Measurements from ENCODE around the gene ELF1.

Gene ELF1

GRCh38 chr13:41019578-41020347 is 647 bp upstream of the ELF1 start:
- Histone ChIP-seq H2AFZ (ENCODE audit: low read length) (no peak overlapping the region), H3K79me2 (ENCODE audit: low read length) (peaks cover 81% of the 10 kb centered on the region), H3K4me2 (ENCODE audit: low read depth, low read length) (peak overlapping the region; percentile 45; the same call in 1 of the 2 replicates), H3K36me3 (replicated peaks; ENCODE audit: insufficient read depth, low read length) (no peaks in the 10 kb centered on the region), H3K4me1 (ENCODE audit: low read length) (peaks cover 14% of the 10 kb centered on the region; the same call in 1 of the 2 replicates), H3K9ac (ENCODE audit: low read length) (no peak overlapping the region), H3K4me3 (ENCODE audit: low read length) (no peak overlapping the region), H3K9me3 (replicated peaks; ENCODE audit: insufficient read depth, low read length) (no peaks in the 10 kb centered on the region), H3K9me2 (replicated peaks; ENCODE audit: insufficient read depth, low read length) (no peaks in the 10 kb centered on the region), H3K27ac (ENCODE audit: low read length) (peak overlapping the region; percentile 97; the same call in 1 of the 2 replicates), H3F3A (ENCODE audit: insufficient read depth, low read length) (peaks cover 6% of the 10 kb centered on the region; the same call in 1 of the 2 replicates), H4K20me1 (ENCODE audit: insufficient read depth, low read length) (no peaks in the 10 kb centered on the region), H3K27me3 (replicated peaks; ENCODE audit: insufficient read depth, low read length) (no peaks in the 10 kb centered on the region)
- TF ChIP-seq EZH2 (optimal IDR thresholded peaks at IDR 0.05; ENCODE audit: low read depth, low read length) (no peak), CTCF (IDR thresholded peaks at IDR 0.05; ENCODE audit: low read length) (no peak), EZH2phosphoT487 (IDR thresholded peaks at IDR 0.05; ENCODE audit: low read length) (no peak)
- DNase-seq: no peak

GRCh38 chr13:41018602-41018948 is 541 bp downstream of the ELF1 start:
- peak overlapping the region; percentile 83 for H3K9ac ChIP-seq (ENCODE audit: low read length)
- no peak for DNase-seq
- H3K4me1 ChIP-seq (ENCODE audit: low read length): peaks cover 17% of the 10 kb centered on the region; the same call in 1 of the 2 replicates
- H2AFZ ChIP-seq (ENCODE audit: low read length): no peak overlapping the region
- no peaks in the 10 kb centered on the region for H3K27me3 ChIP-seq (replicated peaks; ENCODE audit: insufficient read depth, low read length)
- peak overlapping the region; percentile 71 for H3K4me3 ChIP-seq (ENCODE audit: low read length)
- no peaks in the 10 kb centered on the region for H3K9me2 ChIP-seq (replicated peaks; ENCODE audit: insufficient read depth, low read length)
- no peaks in the 10 kb centered on the region for H3K9me3 ChIP-seq (replicated peaks; ENCODE audit: insufficient read depth, low read length)
- H3F3A ChIP-seq (ENCODE audit: insufficient read depth, low read length): peaks cover 6% of the 10 kb centered on the region; the same call in 1 of the 2 replicates
- peak overlapping the region; percentile 97; the same call in 1 of the 2 replicates for H3K27ac ChIP-seq (ENCODE audit: low read length)
- no peaks in the 10 kb centered on the region for H4K20me1 ChIP-seq (ENCODE audit: insufficient read depth, low read length)
- no peak for TF ChIP-seq CTCF (IDR thresholded peaks at IDR 0.05; ENCODE audit: low read length)
- H3K36me3 ChIP-seq (replicated peaks; ENCODE audit: insufficient read depth, low read length): no peaks in the 10 kb centered on the region
- H3K4me2 ChIP-seq (ENCODE audit: low read depth, low read length): peak overlapping the region; percentile 45; the same call in 1 of the 2 replicates
- peaks cover 88% of the 10 kb centered on the region for H3K79me2 ChIP-seq (ENCODE audit: low read length)

- TF ChIP-seq EZH2 (optimal IDR thresholded peaks at IDR 0.05; ENCODE audit: low read depth, low read length) (no peak), CTCF (IDR thresholded peaks at IDR 0.05; ENCODE audit: low read length) (no peak), EZH2phosphoT487 (IDR thresholded peaks at IDR 0.05; ENCODE audit: low read length) (no peak)
- Histone ChIP-seq H3K4me3 (ENCODE audit: low read length) (peak overlapping the region; percentile 71), H3K79me2 (ENCODE audit: low read length) (peaks cover 88% of the 10 kb centered on the region), H4K20me1 (ENCODE audit: insufficient read depth, low read length) (no peaks in the 10 kb centered on the region), H3K36me3 (replicated peaks; ENCODE audit: insufficient read depth, low read length) (no peaks in the 10 kb centered on the region), H3K4me1 (ENCODE audit: low read length) (peaks cover 17% of the 10 kb centered on the region; the same call in 1 of the 2 replicates), H2AFZ (ENCODE audit: low read length) (no peak overlapping the region), H3K4me2 (ENCODE audit: low read depth, low read length) (peak overlapping the region; percentile 66), H3F3A (ENCODE audit: insufficient read depth, low read length) (peaks cover 6% of the 10 kb centered on the region; the same call in 1 of the 2 replicates), H3K9ac (ENCODE audit: low read length) (peak overlapping the region; percentile 83; the same call in 1 of the 2 replicates), H3K9me2 (replicated peaks; ENCODE audit: insufficient read depth, low read length) (no peaks in the 10 kb centered on the region), H3K27ac (ENCODE audit: low read length) (peak overlapping the region; percentile 97; the same call in 1 of the 2 replicates), H3K9me3 (replicated peaks; ENCODE audit: insufficient read depth, low read length) (no peaks in the 10 kb centered on the region), H3K27me3 (replicated peaks; ENCODE audit: insufficient read depth, low read length) (no peaks in the 10 kb centered on the region)
- DNase-seq: no peak
Measured at GRCh38 chr13:41017817-41018601, 1.1 kb downstream of the ELF1 start.

Data from MM.1S (cell line).